ENCODE measurements around the gene SZT2. TPM values are rescaled to one million over a fixed set of nuclear protein-coding genes. Genes with fewer than 3 reads are reported as not detected.
"Not testable (repeated sequence)": the region's sequence is repeated elsewhere in the genome, so short reads cannot be mapped to it uniquely, and the experiment has no call there.

Gene SZT2
- total RNA-seq, 1 donor from 2014 or later, result 10.6 TPM

- no peak overlapping the region for H3K4me3 ChIP-seq (ENCODE audit: low read depth, low read length)
- DNase-seq (ENCODE audit: low read depth), result no peak
- no peak for TF ChIP-seq CTCF (conservative IDR thresholded peaks at IDR 0.05; ENCODE audit: low read depth, low read length)
These were observed 83.8 kb downstream of the SZT2 start for GRCh38 chr1:43473463-43473862.

- H3K4me3 ChIP-seq (ENCODE audit: low read depth, low read length), result not testable (repeated sequence)
- DNase-seq (ENCODE audit: low read depth), result peak; percentile 46
These were observed 86.1 kb downstream of the SZT2 start for GRCh38 chr1:43475611-43476401.

GRCh38 chr1:43477716-43478115 is 88.0 kb downstream of the SZT2 start:
- DNase-seq (ENCODE audit: low read depth), result no peak
- H3K4me3 ChIP-seq (ENCODE audit: low read depth, low read length), result no peak overlapping the region
- TF ChIP-seq CTCF (conservative IDR thresholded peaks at IDR 0.05; ENCODE audit: low read depth, low read length), result no peak

GRCh38 chr1:43479414-43479813 is 89.7 kb downstream of the SZT2 start:
- DNase-seq (ENCODE audit: low read depth), result no peak
- TF ChIP-seq CTCF (conservative IDR thresholded peaks at IDR 0.05; ENCODE audit: low read depth, low read length), result no peak
- no peak overlapping the region for H3K4me3 ChIP-seq (ENCODE audit: low read depth, low read length)

GRCh38 chr1:43481491-43481890 is 91.8 kb downstream of the SZT2 start:
- no peak overlapping the region for H3K4me3 ChIP-seq (ENCODE audit: low read depth, low read length)
- no peak for DNase-seq (ENCODE audit: low read depth)
- TF ChIP-seq CTCF (conservative IDR thresholded peaks at IDR 0.05; ENCODE audit: low read depth, low read length), result no peak

- TF ChIP-seq CTCF (conservative IDR thresholded peaks at IDR 0.05; ENCODE audit: low read depth, low read length), result no peak
- no peak overlapping the region for H3K4me3 ChIP-seq (ENCODE audit: low read depth, low read length)
- no peak for DNase-seq (ENCODE audit: low read depth)
These were observed 92.5 kb downstream of the SZT2 start for GRCh38 chr1:43482215-43482614.

GRCh38 chr1:43484367-43484766 is 94.7 kb downstream of the SZT2 start:
- no peak for DNase-seq (ENCODE audit: low read depth)
- no peak for TF ChIP-seq CTCF (conservative IDR thresholded peaks at IDR 0.05; ENCODE audit: low read depth, low read length)

More at GRCh38 chr1:43484367-43484766, 94.7 kb downstream of the SZT2 start:
- no peak overlapping the region for H3K4me3 ChIP-seq (ENCODE audit: low read depth, low read length)

Measured in epithelial cell of proximal tubule (primary cell).